ENCODE results near the gene TTLL4. TPM values are rescaled to one million over a fixed set of nuclear protein-coding genes. Genes with fewer than 3 reads are reported as not detected.

TTLL4 gene
- polyA plus RNA-seq, 3 donors = 28.7 to 33.4 (median 30.6) TPM

DNA sequence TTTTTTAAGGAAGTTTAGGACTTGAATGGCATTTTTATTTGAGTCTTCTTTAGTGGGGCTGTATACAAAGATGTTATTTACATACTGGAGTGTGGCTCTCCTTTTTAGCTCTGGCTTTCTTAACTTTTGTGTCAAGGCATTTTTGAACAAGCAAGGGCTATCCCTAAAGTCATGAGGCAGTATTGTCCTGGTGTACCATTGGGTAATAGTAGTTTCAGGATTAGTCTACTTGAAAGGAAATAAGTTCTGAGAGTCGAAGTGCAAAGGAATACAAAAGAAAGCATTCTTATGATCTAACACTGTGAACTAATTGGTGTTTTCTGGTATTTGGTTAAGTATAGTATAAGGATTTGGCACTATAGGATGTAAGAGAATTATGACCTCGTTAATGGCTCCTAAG lies 69.4 kb downstream of the TTLL4 start:
- no peak for DNase-seq (ENCODE audit: low read depth in 3 of 3, low spot score in 2 of 3)

DNA sequence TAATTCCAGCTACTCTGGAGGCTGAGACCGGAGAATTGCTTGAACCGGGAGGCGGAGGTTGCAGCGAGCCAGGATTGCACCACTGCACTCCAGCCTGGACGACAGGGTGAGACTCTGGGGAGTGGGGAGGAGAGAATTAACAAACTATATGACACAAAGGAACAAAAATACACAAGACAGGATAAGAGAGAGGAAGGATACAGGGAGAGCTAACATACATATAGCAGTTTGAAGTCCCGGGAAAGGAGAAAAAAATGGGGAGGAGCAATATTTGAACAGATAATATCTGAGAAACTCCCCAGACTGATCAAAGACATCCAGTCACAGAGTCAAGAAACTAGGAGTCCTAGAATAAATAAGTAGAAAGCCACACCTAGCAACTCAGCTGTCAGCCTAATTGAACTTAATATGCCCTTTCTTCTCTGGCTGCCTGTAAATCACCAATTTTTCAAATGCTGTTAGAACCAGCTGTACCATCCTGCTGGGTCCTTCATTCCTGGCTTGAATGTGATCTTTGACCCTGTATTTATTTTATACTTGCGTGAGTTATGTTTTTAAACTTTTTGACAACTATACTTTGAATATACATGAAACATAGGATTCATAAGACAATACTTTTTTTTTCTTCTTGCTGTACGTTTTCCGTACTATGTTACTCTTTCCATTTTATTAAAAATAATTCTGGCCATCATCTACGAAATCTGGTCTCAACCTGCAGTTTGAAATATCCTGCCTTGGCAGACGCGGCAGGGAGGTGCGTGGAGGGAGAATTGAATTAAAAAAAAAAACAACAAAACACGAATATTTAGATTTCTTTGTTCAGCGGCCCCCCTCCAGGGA lies 70.4 kb downstream of the TTLL4 start:
- no peak for DNase-seq (ENCODE audit: low read depth in 3 of 3, low spot score in 2 of 3)

- no peak for DNase-seq (ENCODE audit: low read depth in 3 of 3, low spot score in 2 of 3)
Measured at GRCh38 chr2:218781691-218782527, 71.3 kb downstream of the TTLL4 start, which contains the start of gene CYP27A1. Gene CYP27A1, plus strand, starts transcription at chr2:218782147. Its CDS starts 36 bp downstream, at chr2:218782183.

GRCh38 chr2:218782528-218782844 lies 71.9 kb downstream of the TTLL4 start:
- DNase-seq (ENCODE audit: low read depth in 3 of 3, low spot score in 2 of 3) = no peak

- DNase-seq (ENCODE audit: low read depth in 3 of 3, low spot score in 2 of 3) = no peak
Measured at GRCh38 chr2:218783688-218784087, 73.1 kb downstream of the TTLL4 start.

DNA sequence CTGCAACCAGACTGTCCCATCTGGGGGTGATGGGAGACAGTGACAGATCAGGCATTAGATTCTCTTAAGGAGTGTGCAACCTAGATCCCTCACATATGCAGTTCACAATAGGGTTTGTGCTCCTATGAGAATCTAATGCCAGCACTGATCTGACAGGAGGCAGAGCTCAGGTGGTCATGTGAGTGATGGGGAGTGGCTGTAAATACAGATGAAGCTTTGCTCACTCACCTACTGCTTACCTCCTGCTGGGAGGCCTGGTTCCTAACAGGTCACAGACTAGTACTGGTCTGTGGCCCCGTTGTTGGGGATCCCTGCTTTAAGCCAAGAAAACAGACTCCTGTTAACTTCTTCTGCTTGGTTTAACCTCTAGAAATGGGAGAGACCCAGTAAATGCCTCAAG lies 74.5 kb downstream of the TTLL4 start:
- no peak for DNase-seq (ENCODE audit: low read depth in 3 of 3, low spot score in 2 of 3)

- no peak for DNase-seq (ENCODE audit: low read depth in 3 of 3, low spot score in 2 of 3)
Measured at GRCh38 chr2:218786133-218786532, 75.5 kb downstream of the TTLL4 start.

DNA sequence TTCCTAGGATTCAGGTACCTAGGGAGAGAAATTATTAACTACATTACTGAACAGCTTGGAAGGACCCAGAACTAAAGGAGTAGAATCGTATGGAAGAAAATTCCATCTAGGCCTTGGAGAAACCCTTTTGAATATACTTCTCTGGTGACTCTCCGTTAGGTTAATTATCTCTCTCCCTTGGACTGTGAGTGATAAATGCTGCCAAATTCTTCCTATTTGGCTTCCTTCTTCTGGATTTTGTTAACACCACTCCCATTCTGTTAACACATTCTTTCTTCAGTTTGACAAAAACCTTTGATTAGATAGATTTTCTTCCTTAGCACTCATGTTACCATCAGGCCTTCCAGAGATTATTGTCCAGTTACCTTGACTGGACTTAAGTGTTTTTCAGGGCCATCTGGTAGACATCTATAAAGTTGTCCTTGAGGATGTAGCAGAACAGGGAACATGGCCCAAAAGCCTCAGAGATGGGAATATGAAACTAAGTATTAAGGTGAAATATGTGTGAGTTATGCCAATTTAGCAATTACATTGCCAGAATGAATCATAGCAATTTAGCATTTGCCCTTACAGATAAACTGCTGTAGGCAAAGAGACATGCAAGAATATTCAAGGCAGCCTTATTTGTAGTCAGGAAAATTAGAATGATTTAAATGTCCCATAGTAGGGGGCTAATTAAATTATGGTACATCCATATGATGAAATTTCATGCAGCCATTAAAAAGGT lies 78.1 kb downstream of the TTLL4 start:
- no peak for DNase-seq (ENCODE audit: low read depth in 3 of 3, low spot score in 2 of 3)

DNA sequence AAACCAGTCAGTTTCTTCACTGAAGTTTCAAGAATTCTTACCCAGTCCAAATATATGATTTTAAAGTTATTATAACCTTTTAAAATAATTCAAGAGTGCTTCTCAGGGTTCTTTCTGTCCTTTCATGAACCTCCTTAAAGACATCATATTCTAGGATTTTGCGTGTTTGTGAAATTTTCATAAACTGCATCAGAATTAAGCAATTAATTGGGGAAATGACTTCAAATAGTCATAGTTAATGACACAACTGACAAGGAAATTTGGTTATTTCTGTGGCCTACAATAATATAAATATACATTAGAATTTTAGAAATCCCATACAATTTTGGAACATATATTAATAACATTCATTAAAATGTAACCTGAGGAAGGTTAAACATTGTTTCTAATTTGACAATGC lies 81.8 kb downstream of the TTLL4 start:
- DNase-seq (ENCODE audit: low read depth in 3 of 3, low spot score in 2 of 3) = no peak

GRCh38 chr2:218796691-218797090 lies 86.1 kb downstream of the TTLL4 start:
- no peak for DNase-seq (ENCODE audit: low read depth in 3 of 3, low spot score in 2 of 3)

DNA sequence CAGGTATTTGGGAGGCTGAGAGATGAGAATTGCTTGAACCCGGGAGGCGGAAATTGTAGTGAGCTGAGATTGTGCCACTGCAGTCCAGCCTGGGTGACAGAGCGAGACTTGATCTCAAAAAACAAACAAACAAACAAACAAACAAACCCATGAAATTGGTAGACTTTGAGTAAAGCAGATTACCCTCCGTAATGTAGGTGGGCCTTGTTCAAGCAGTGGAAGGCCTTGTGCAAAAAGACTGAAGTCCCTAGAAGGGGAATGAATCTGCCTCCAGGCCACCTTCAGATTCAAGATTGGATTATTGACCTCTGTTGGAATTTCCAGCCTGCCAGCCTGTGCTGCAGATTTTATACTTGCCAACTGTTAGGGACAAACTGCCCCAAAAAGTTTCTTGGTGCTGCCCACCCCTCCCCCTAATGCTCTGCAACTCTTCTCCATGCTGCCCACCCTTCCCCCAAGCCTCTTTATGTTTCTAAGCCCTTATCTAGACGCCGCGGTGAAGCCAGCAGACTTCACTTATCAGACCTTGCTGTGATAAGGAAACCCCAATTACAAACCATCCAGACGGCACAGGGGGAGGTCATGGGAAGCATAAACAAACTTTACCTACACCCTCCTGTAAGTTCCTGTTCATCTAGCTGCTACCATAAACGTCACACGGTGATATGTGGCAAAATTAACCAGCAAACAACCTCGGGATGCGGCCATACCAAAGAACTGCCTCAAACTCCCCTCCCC lies 88.3 kb downstream of the TTLL4 start:
- DNase-seq (ENCODE audit: low read depth in 3 of 3, low spot score in 2 of 3) = no peak

DNA sequence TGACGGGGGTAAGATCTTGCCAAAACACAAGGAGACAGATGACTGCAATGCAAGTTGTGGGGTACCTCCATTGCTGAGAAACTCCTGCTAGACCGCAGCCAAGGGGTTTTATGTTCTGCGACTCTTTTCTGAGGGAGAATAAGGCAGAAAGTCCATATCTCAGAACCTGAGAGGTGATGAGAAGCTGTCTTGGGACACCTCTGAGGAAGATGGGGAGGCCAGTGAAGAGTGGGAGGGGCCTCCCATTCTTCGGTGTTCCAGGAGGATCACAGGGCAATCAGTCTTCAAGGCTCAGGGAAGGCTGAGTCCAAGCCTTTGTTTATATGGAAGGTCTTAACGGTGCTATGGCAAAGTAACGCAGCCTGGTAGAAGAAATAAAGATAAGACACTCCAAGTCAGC lies 89.4 kb downstream of the TTLL4 start:
- DNase-seq (ENCODE audit: low read depth in 3 of 3, low spot score in 2 of 3) = no peak

DNA sequence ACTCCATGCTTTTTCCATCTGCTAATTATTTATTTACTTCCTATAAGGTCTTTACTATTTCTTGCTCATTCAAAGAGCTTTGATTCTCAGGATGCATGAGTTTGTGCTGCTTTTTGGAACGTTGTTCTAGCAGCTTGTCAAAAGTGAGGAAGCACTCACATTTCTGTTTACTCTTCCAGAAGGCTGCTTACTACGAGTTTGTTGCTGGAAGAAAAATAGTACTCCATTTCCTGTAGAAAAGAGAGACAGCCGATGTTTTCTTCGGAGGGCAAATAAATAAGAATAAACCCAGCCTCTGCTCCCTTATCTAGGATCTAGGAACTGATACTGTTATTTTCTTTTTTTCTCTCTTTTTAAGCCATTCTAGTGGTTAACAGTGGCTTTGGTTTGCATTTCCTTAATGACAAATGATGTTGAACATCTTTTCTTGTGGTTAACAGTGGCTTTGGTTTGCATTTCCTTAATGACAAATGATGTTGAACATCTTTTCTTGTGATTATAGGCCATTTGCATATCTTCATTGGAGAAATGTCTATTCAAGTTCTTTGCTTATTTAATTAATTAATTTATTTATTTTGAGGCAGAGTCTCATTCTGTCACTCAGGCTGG lies 91.9 kb downstream of the TTLL4 start:
- DNase-seq (ENCODE audit: low read depth in 3 of 3, low spot score in 2 of 3) = no peak

DNA sequence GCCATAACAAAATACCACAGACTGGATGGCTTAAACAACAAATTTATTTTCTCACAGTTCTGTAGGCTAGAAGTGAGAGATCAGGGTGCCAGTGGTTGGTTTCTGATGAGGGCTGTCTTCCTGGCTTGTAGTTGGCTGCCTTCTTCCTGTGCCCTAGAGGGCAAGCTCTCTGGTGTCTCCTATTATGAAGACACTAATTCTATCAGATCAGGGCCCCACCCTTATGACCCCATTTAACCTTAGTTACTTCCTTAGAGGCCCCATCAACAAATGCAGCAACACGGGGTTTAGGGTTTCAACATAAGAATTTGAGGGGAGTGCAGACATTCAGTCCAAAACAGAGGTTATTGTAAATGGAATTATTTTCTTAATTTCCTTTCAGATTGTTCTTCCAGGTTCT lies 94.2 kb downstream of the TTLL4 start:
- DNase-seq (ENCODE audit: low read depth in 3 of 3, low spot score in 2 of 3) = no peak

Other genes with a start within 250 kb of the TTLL4 start
- gene USP37, start 142.5 kb upstream of the TTLL4 start, polyA plus RNA-seq (ENCODE audit: insufficient read length in 3 of 3) = 10 to 100 TPM; 16.2 to 22.0 (median 20.7) TPM
- 10 to 100 TPM; 44.6 to 50.3 (median 50.0) TPM for gene CNOT9, start 142.0 kb upstream of the TTLL4 start, polyA plus RNA-seq (ENCODE audit: insufficient read length in 3 of 3)
- gene PLCD4, start 102.9 kb upstream of the TTLL4 start, polyA plus RNA-seq (ENCODE audit: insufficient read length in 3 of 3) = 1 to 10 TPM; 5.9 to 10.0 (median 8.8) TPM
- gene ZNF142, start 51.2 kb upstream of the TTLL4 start, polyA plus RNA-seq (ENCODE audit: insufficient read length in 3 of 3) = 10 to 100 TPM; 13.9 to 16.3 (median 16.1) TPM
- gene BCS1L, start 51.2 kb upstream of the TTLL4 start, polyA plus RNA-seq (ENCODE audit: insufficient read length in 3 of 3) = 10 to 100 TPM; 44.2 to 55.1 (median 50.8) TPM
- 10 to 100 TPM; 49.4 to 54.3 (median 51.0) TPM for gene RNF25, start 38.8 kb upstream of the TTLL4 start, polyA plus RNA-seq (ENCODE audit: insufficient read length in 3 of 3)
- gene STK36, start 38.7 kb upstream of the TTLL4 start, polyA plus RNA-seq (ENCODE audit: insufficient read length in 3 of 3) = 10 to 100 TPM; 55.3 to 70.7 (median 62.0) TPM
- 10 to 100 TPM; 47.8 to 59.3 (median 57.3) TPM for gene CYP27A1, start 71.3 kb downstream of the TTLL4 start, polyA plus RNA-seq (ENCODE audit: insufficient read length in 3 of 3)
- under 1 TPM in 2 of 3 donors, not detected in 1; 0.07 TPM for gene PRKAG3, start 121.0 kb downstream of the TTLL4 start, polyA plus RNA-seq (ENCODE audit: insufficient read length in 3 of 3)
- under 1 TPM; 0.10 to 0.27 (median 0.15) TPM for gene WNT6, start 149.0 kb downstream of the TTLL4 start, polyA plus RNA-seq (ENCODE audit: insufficient read length in 3 of 3)
- 1 to 10 TPM in 1 of 3 donors, under 1 TPM in 2; 0.57 to 1.1 (median 0.96) TPM for gene WNT10A, start 170.0 kb downstream of the TTLL4 start, polyA plus RNA-seq (ENCODE audit: insufficient read length in 3 of 3)
- gene CDK5R2, start 248.8 kb downstream of the TTLL4 start, polyA plus RNA-seq (ENCODE audit: insufficient read length in 3 of 3) = not detected